MM.1S (cell line): ENCODE data around the gene GPBP1L1.

Source experiments
- EZH2 ChIP-seq: fragments of 300-600 bp; sonication (generic); optimal IDR thresholded peaks from 2 replicates; pipeline ENCODE3; 2017; ENCODE audit warnings: low read depth, mild to moderate bottlenecking, antibody characterized with exemption, low read length, mixed read lengths
- EZH2phosphoT487 ChIP-seq: fragments of 300-600 bp; sonication (generic); IDR thresholded peaks from 2 replicates; pipeline ENCODE4 v1.6.1; 2018; ENCODE audit warnings: antibody characterized with exemption, low read length
- TF ChIP-seq, protein P1 (sequence below): fragments of 300-600 bp; sonication (generic); IDR thresholded peaks from 2 replicates; pipeline ENCODE4 v1.5.1; 2016; ENCODE audit warnings: antibody characterized with exemption, low read length, mixed read lengths

DNA sequence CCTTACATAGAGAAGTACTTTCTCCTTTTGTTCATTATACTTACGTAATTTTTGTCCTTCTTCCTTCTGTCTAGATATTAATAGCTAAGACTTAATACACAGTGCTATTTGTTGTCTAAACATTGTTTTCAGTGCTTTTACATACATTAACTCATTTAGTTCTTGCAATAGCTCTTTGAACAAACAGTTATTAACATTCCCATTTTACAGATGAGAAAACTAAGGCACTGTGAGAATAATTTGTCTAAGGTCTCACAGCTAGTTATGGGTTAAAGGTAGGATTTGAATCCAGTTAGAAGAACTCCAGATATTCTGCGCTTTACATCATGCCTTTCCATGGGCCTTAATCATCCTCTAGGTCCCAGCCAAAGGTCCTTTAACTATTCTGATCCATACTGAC, 82.1 kb downstream of the GPBP1L1 start:
- TF ChIP-seq, protein P1, sequence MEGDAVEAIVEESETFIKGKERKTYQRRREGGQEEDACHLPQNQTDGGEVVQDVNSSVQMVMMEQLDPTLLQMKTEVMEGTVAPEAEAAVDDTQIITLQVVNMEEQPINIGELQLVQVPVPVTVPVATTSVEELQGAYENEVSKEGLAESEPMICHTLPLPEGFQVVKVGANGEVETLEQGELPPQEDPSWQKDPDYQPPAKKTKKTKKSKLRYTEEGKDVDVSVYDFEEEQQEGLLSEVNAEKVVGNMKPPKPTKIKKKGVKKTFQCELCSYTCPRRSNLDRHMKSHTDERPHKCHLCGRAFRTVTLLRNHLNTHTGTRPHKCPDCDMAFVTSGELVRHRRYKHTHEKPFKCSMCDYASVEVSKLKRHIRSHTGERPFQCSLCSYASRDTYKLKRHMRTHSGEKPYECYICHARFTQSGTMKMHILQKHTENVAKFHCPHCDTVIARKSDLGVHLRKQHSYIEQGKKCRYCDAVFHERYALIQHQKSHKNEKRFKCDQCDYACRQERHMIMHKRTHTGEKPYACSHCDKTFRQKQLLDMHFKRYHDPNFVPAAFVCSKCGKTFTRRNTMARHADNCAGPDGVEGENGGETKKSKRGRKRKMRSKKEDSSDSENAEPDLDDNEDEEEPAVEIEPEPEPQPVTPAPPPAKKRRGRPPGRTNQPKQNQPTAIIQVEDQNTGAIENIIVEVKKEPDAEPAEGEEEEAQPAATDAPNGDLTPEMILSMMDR: no peak
- TF ChIP-seq EZH2 (no peak), EZH2phosphoT487 (no peak)
